A549 (cell line): ENCODE data around the gene ATP5ME. TPM values are rescaled to one million over a fixed set of nuclear protein-coding genes. Genes with fewer than 3 reads are reported as not detected.
"Not testable (repeated sequence)": the region's sequence is repeated elsewhere in the genome, so short reads cannot be mapped to it uniquely, and the experiment has no call there.

Experiments
- ATAC-seq, 2 experiments: fragments of 200-7000 bp in 1 of 2; fragments of >200 bp in 1 of 2; cut with Nextera tagmentation in 1 of 2; cut with Tn5 transposase in 1 of 2; 3 replicates each; pipeline versions ENCODE4 v1.8.0 to v1.9.1; 2018 to 2020; ENCODE audit warnings: mild to moderate bottlenecking in 1 of 2, moderate library complexity in 1 of 2
- CTCF ChIA-PET: fragments of 300-600 bp; sonication (Branson Sonifier 250); formaldehyde crosslinking; extraction: SDS; loops from one replicate; lab custom pipeline; 2021; ENCODE audit warnings: antibody characterized with exemption, inconsistent platforms; lab: Yijun Ruan, JAX
- POLR2A ChIA-PET: fragments of 350-600 bp; formaldehyde crosslinking; extraction: SDS; loops from one replicate; lab custom pipeline; 2021; ENCODE audit warnings: antibody characterized with exemption, inconsistent platforms; lab: Yijun Ruan, JAX
- DNase-seq, 2 experiments: peaks; one replicate each; pipeline versions ENCODE4 v3.0.0 to v3.0.0-alpha.2; 2011 to 2016; ENCODE audit warnings: low read depth in 1 of 2, low spot score in 1 of 2
- FAIRE-seq: peaks from 2 replicates; lab custom pipeline; 2011; peaks lifted over from hg19 to GRCh38; lab: Jason Lieb, UNC
- H3K27ac ChIP-seq, 2 experiments: fragments of >200 bp; sonication (Bioruptor Twin); formaldehyde crosslinking; 3 replicates each; pipeline ENCODE4 v1.5.1; 2016 to 2017
- H3K4me1 ChIP-seq: fragments of >200 bp; sonication (Bioruptor Twin); formaldehyde crosslinking; 3 replicates; pipeline ENCODE4 v1.6.1; 2016
- H3K4me2 ChIP-seq: fragments of >200 bp; sonication (Bioruptor Twin); formaldehyde crosslinking; 3 replicates; pipeline ENCODE4 v1.6.1; 2016
- H3K4me3 ChIP-seq: fragments of >200 bp; sonication (Bioruptor Twin); formaldehyde crosslinking; 3 replicates; pipeline ENCODE4 v1.5.1; 2016
- H3K9me3 ChIP-seq: fragments of >200 bp; sonication (Bioruptor Twin); formaldehyde crosslinking; 3 replicates; pipeline ENCODE4 v1.6.1; 2016
- CHD4 ChIP-seq: fragments of 200-600 bp; sonication (generic); IDR thresholded peaks from 2 replicates; pipeline ENCODE4 v1.6.1; 2016; ENCODE audit warnings: antibody characterized with exemption, mild to moderate bottlenecking, borderline replicate concordance
- EP300 ChIP-seq, 2 experiments: fragments of >200 bp; sonication (Bioruptor Twin); formaldehyde crosslinking; IDR thresholded peaks; 2 replicates in 1 of 2; 3 replicates in 1 of 2; pipeline ENCODE4 v1.6.1; 2016 to 2017
- ESRRA ChIP-seq: fragments of 150-350 bp; IDR thresholded peaks from 2 replicates; pipeline ENCODE4 v1.6.1; 2014; ENCODE audit warnings: mild to moderate bottlenecking, low read length, borderline replicate concordance
- FOSL2 ChIP-seq, 2 experiments: fragments of 450-650 bp in 1 of 2; fragments of >200 bp in 1 of 2; sonication (Bioruptor Twin) in 1 of 2; formaldehyde crosslinking; IDR thresholded peaks; 2 replicates each; pipeline versions ENCODE4 v1.5.0 to v1.6.1; 2016 to 2020; ENCODE audit warnings: mild to moderate bottlenecking in 1 of 2, moderate library complexity in 1 of 2
- FOXS1 ChIP-seq: fragments of 250-450 bp; sonication (Bioruptor Pico); IDR thresholded peaks from 2 replicates; pipeline ENCODE4 v1.5.0; 2020; ENCODE audit warnings: mild to moderate bottlenecking, moderate library complexity
- GATA3 ChIP-seq: IDR thresholded peaks from 2 replicates; pipeline ENCODE4 v1.6.1; 2012; ENCODE audit warnings: borderline replicate concordance
- MAFK ChIP-seq: fragments of 450-650 bp; IDR thresholded peaks from 2 replicates; pipeline ENCODE4 v1.6.1; 2014; ENCODE audit not compliant: partially characterized antibody
- MYC ChIP-seq: IDR thresholded peaks from 2 replicates; pipeline ENCODE4 v1.6.1; 2012; ENCODE audit warnings: mild to moderate bottlenecking, inconsistent platforms, low read length, improper control_type of control experiment, borderline replicate concordance
- NPAS2 ChIP-seq: fragments of 250-450 bp; sonication (Bioruptor Pico); IDR thresholded peaks from 2 replicates; pipeline ENCODE4 v1.8.0; 2022; ENCODE audit warnings: mild to moderate bottlenecking, moderate library complexity, borderline replicate concordance
- PHF8 ChIP-seq: fragments of 200-600 bp; sonication (generic); IDR thresholded peaks from 2 replicates; pipeline ENCODE4 v1.6.1; 2016; ENCODE audit warnings: low read depth, mild to moderate bottlenecking, antibody characterized with exemption, moderate library complexity, borderline replicate concordance
- RAD21 ChIP-seq, 2 experiments: fragments of >200 bp in 1 of 2; sonication (Bioruptor Twin) in 1 of 2; formaldehyde crosslinking in 1 of 2; IDR thresholded peaks in 1 of 2; conservative IDR thresholded peaks in 1 of 2; 2 replicates in 1 of 2; 3 replicates in 1 of 2; pipeline ENCODE4 v1.6.1; 2012 to 2018; ENCODE audit warnings: inconsistent platforms in 1 of 2
- RARB ChIP-seq: fragments of 250-450 bp; sonication (Bioruptor Pico); IDR thresholded peaks from 2 replicates; pipeline ENCODE4 v1.8.0; 2021; ENCODE audit warnings: mild to moderate bottlenecking, moderate library complexity
- RCOR1 ChIP-seq: fragments of 150-350 bp; IDR thresholded peaks from 2 replicates; pipeline ENCODE4 v1.6.1; 2014; ENCODE audit warnings: antibody characterized with exemption, low read length, low read depth
- SREBF2 ChIP-seq: fragments of 450-650 bp; IDR thresholded peaks from 2 replicates; pipeline ENCODE4 v1.6.1; 2014; ENCODE audit warnings: mild to moderate bottlenecking, moderate library complexity
- TFCP2L1 ChIP-seq: fragments of 250-450 bp; sonication (Bioruptor Pico); IDR thresholded peaks from 2 replicates; pipeline ENCODE4 v1.5.0; 2021; ENCODE audit warnings: mild to moderate bottlenecking
- ZFP36 ChIP-seq: fragments of 450-650 bp; IDR thresholded peaks from 2 replicates; pipeline ENCODE4 v1.6.1; 2014; ENCODE audit warnings: borderline replicate concordance; ENCODE audit not compliant: partially characterized antibody
- WGBS: methylation state at CpG from one replicate; pipeline ENCODE4 v1.1.6; 2017; ENCODE audit errors: missing lambda C conversion rate; 5-methylcytosine and 5-hydroxymethylcytosine counted together
- polyA plus RNA-seq, 4 experiments: library from polyadenylated mRNA; depleted of rRNA in 3 of 4; stranded (reverse); fragments of >200 nt; fragmentation: RNase III in 1 of 4; extraction: RNeasy Plus Mini Kit Qiagen cat#74134 plus additional on column Dnase treatment in 1 of 4; gene quantifications; 2 replicates in 3 of 4; 3 replicates in 1 of 4; pipeline ENCODE4 v1.2.3, GENCODE V29; 2011 to 2017
- TF ChIP-seq, protein P1 (sequence below): fragments of 250-450 bp; sonication (Bioruptor Pico); IDR thresholded peaks from 2 replicates; pipeline ENCODE4 v1.5.0; 2020; ENCODE audit warnings: low read depth, mild to moderate bottlenecking, moderate library complexity
- TF ChIP-seq, protein P2 (sequence below): fragments of 150-350 bp; IDR thresholded peaks from 2 replicates; pipeline ENCODE4 v1.6.1; 2014; ENCODE audit warnings: low read depth, mild to moderate bottlenecking, low read length
- TF ChIP-seq, protein P3 (sequence below): fragments of 450-650 bp; IDR thresholded peaks from 2 replicates; pipeline ENCODE4 v1.6.1; 2014; ENCODE audit warnings: antibody characterized with exemption
- TF ChIP-seq, protein P4 (sequence below): IDR thresholded peaks from 2 replicates; pipeline ENCODE4 v1.6.1; 2012; ENCODE audit warnings: low read depth, borderline replicate concordance
- TF ChIP-seq, protein P5 (sequence below): IDR thresholded peaks from 2 replicates; pipeline ENCODE4 v1.6.1; 2012
- TF ChIP-seq, protein P6 (sequence below): fragments of >200 bp; sonication (Bioruptor Twin); formaldehyde crosslinking; IDR thresholded peaks from 2 replicates; pipeline ENCODE4 v1.6.1; 2016

The ATP5ME gene
- polyA plus RNA-seq, 2 of the 4 experiments (the other 2 are of a cell fraction): 198 to 659 TPM

DNA sequence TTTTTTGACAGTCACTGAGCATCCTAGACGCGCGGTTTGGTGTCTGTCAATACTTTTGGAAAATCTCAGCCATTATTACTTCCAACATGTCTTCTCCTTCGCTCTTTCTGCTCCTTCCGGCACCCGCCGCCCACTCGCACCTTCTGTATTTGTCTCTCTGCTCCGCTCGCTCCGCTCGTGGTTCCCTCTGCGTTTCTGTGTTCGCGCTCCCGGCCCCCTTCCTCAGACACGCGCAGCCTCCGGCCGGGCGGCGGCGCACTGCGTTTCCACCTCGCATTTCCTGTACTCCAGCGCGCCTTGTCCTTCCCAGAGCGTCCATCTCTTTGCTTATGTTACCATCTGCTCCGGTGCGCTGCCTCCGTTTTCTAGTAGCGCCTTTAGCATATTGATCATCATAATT lies 27.6 kb downstream of the ATP5ME start:
- ChIA-PET POLR2A (no interaction called here), CTCF (no interaction called here)
- DNase-seq (no peak), ATAC-seq (no peak), FAIRE-seq (no peak)
- TF ChIP-seq EP300 (IDR thresholded peaks at IDR 0.05): no peak
- no peak for TF ChIP-seq ZFP36
- TF ChIP-seq, protein P1, sequence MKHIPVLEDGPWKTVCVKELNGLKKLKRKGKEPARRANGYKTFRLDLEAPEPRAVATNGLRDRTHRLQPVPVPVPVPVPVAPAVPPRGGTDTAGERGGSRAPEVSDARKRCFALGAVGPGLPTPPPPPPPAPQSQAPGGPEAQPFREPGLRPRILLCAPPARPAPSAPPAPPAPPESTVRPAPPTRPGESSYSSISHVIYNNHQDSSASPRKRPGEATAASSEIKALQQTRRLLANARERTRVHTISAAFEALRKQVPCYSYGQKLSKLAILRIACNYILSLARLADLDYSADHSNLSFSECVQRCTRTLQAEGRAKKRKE (CRISPR knock-in tag): no peak
- TF ChIP-seq PHF8: no peak
- no peak for TF ChIP-seq GATA3
- TF ChIP-seq FOSL2 (IDR thresholded peaks at IDR 0.05): no peak
- no peak for TF ChIP-seq FOSL2 (CRISPR knock-in tag; IDR thresholded peaks at IDR 0.05)
- no peak for TF ChIP-seq RARB (CRISPR knock-in tag)
- TF ChIP-seq, protein P2, sequence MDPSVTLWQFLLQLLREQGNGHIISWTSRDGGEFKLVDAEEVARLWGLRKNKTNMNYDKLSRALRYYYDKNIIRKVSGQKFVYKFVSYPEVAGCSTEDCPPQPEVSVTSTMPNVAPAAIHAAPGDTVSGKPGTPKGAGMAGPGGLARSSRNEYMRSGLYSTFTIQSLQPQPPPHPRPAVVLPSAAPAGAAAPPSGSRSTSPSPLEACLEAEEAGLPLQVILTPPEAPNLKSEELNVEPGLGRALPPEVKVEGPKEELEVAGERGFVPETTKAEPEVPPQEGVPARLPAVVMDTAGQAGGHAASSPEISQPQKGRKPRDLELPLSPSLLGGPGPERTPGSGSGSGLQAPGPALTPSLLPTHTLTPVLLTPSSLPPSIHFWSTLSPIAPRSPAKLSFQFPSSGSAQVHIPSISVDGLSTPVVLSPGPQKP: no peak
- H3K4me1 ChIP-seq: no peaks in the 10 kb centered on the region
- 88% methylated on average over 32 of the region's 32 CpGs for WGBS
- H3K27ac ChIP-seq: no peak overlapping the region
- H3K4me2 ChIP-seq: no peak overlapping the region
- no peak overlapping the region for H3K4me3 ChIP-seq
- H3K9me3 ChIP-seq: 0 out of 3 replicates have a peak, but pooled peaks cover 4% of the 10 kb centered on the region

DNA sequence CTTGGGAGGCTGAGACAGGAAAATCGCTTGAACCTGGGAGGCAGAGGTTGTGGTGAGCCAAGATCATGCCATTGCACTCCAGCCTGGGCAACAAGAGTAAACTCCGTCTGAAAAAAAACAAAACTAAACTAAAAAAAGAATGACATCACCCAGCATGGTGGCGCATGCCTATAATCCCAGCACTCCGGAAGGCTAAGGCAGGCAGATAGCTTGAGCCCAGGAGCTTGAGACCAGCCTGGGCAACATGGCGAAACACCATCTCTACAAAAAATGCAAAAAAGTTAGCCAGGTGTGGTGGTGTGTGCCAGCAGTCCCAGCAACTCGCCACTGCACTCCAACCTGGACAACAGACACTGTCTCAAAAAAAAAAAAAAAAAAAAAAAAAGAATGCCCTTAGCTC lies 31.7 kb downstream of the ATP5ME start:
- H3K9me3 ChIP-seq, H3K27ac ChIP-seq, H3K4me1 ChIP-seq, ATAC-seq, DNase-seq, CTCF ChIA-PET, FAIRE-seq, H3K4me3 ChIP-seq, H3K4me2 ChIP-seq, POLR2A ChIA-PET: not testable (repeated sequence)
- 39% methylated on average over 6 of the region's 6 CpGs for WGBS

DNA sequence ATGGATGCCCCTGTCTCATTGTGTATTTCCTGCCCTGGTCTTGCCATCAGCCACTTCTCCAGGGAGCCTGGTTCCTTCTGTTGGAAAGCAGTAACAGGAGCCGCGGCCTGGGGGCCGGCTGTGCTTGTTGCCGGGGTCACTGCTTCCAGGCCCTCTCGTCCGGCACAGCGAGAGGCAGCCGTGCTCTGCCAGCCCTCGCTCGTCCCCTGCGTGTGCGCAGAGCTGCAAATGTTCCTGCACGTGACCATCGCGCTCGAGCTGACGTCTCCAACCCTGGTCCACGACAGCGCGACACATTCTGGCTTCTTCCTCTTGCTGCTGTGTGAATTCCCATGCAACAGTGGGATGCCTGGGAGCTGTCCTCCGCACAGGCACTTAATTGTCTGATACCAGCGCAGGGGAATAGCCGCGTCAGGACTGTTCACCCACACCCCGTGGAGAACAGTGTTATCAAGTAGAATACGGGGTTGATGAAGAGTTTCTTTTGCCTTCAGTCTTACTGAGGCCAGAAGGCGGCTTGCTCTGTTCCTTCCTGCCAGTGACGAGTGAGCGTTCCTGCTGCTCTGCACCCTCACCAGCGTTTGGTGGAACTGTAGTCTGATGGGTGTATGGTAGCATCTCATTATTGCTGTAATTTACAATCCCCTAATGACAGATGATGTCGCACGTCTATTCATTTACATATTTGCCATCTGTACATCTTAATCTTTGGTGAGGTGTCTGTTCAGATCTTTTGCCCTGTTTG lies 36.4 kb downstream of the ATP5ME start:
- no peak for DNase-seq
- CTCF ChIA-PET: no interaction called here
- no peak overlapping the region for H3K4me3 ChIP-seq
- no peak for ATAC-seq
- 0 out of 3 replicates have a peak, but pooled peaks cover 4% of the 10 kb centered on the region for H3K9me3 ChIP-seq
- no peak for FAIRE-seq
- WGBS: 52% methylated on average over 26 of the region's 32 CpGs
- H3K4me2 ChIP-seq: no peak overlapping the region
- no peak for TF ChIP-seq MYC
- no peaks in the 10 kb centered on the region for H3K4me1 ChIP-seq
- POLR2A ChIA-PET: no interaction called here
- H3K27ac ChIP-seq: no peak overlapping the region

DNA sequence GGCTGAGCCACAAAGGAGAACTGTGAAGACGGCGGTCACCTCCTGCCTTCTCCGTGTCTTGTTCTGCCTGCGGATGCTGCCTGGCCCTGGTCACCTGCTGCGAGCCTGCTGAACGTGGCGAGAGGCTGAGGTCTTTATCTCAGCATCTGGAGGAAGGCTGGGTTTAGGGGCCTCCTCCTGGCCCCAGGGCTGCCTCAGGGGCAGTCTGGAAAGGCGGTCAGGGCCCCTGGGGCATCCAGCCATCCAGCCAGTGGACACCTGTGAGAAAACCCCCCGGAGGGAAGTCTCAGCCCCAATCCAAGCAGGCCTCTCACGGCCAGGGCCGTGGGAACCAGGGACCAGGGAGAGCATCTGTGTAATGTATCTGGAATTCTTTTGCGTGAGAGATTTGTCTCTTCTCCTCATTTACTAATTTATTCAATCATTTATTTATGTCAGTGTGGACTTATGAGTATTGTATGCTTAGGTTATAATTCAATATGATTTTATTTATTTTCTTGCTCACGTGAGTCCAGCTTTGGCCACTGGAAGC lies 37.4 kb downstream of the ATP5ME start:
- Histone ChIP-seq H3K4me3 (no peak overlapping the region), H3K27ac (no peak overlapping the region), H3K4me2 (no peak overlapping the region), H3K4me1 (no peaks in the 10 kb centered on the region), H3K9me3 (no peaks in the 10 kb centered on the region)
- DNase-seq (no peak), FAIRE-seq (no peak), ATAC-seq (no peak)
- 56% methylated on average over 13 of the region's 13 CpGs for WGBS
- CTCF ChIA-PET: no interaction called here
- TF ChIP-seq, protein P3, sequence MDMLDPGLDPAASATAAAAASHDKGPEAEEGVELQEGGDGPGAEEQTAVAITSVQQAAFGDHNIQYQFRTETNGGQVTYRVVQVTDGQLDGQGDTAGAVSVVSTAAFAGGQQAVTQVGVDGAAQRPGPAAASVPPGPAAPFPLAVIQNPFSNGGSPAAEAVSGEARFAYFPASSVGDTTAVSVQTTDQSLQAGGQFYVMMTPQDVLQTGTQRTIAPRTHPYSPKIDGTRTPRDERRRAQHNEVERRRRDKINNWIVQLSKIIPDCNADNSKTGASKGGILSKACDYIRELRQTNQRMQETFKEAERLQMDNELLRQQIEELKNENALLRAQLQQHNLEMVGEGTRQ: no peak
- TF ChIP-seq, protein P4, sequence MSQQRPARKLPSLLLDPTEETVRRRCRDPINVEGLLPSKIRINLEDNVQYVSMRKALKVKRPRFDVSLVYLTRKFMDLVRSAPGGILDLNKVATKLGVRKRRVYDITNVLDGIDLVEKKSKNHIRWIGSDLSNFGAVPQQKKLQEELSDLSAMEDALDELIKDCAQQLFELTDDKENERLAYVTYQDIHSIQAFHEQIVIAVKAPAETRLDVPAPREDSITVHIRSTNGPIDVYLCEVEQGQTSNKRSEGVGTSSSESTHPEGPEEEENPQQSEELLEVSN: no peak
- TF ChIP-seq TFCP2L1 (CRISPR knock-in tag) (no peak), MAFK (no peak), RCOR1 (no peak), ESRRA (no peak), NPAS2 (CRISPR knock-in tag) (no peak), SREBF2 (no peak), ZFP36 (no peak), EP300 (IDR thresholded peaks at IDR 0.05) (no peak), RAD21 (conservative IDR thresholded peaks at IDR 0.05 in 1 of 2, IDR thresholded peaks at IDR 0.05 in 1 of 2) (no peak), FOXS1 (CRISPR knock-in tag) (no peak), CHD4 (no peak)
- TF ChIP-seq, protein P5, sequence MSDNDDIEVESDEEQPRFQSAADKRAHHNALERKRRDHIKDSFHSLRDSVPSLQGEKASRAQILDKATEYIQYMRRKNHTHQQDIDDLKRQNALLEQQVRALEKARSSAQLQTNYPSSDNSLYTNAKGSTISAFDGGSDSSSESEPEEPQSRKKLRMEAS: no peak
- TF ChIP-seq, protein P6, sequence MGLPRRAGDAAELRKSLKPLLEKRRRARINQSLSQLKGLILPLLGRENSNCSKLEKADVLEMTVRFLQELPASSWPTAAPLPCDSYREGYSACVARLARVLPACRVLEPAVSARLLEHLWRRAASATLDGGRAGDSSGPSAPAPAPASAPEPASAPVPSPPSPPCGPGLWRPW: no peak
- POLR2A ChIA-PET: no interaction called here
